Transverse colon (tissue), 4 donors: ENCODE results near the gene MAMDC4. TPM values are rescaled to one million over a fixed set of nuclear protein-coding genes. Genes with fewer than 3 reads are reported as not detected.

Experiments used
- DNase-seq: peaks from one replicate; pipeline ENCODE4 v3.0.0-alpha.2; 2019
- H3K27ac ChIP-seq, 4 donors: fragments of 200-600 bp; sonication (generic); 2 replicates each; pipeline ENCODE4 v1.5.1; 2016 to 2018; ENCODE audit warnings: inconsistent platforms in 4 of 4
- H3K27me3 ChIP-seq: fragments of 200-600 bp; sonication (generic); 2 replicates; pipeline ENCODE4 v1.5.1; 2017; ENCODE audit warnings: inconsistent platforms
- H3K36me3 ChIP-seq, 4 donors: fragments of 200-600 bp; sonication (generic); 2 replicates each; pipeline ENCODE4 v1.5.1; 2017 to 2019; ENCODE audit warnings: inconsistent platforms in 4 of 4
- H3K4me1 ChIP-seq, 4 donors: fragments of 200-600 bp; sonication (generic); 2 replicates each; pipeline ENCODE4 v1.5.1; 2017 to 2020; ENCODE audit warnings: inconsistent platforms in 4 of 4
- H3K4me3 ChIP-seq, 4 donors: fragments of 200-600 bp; sonication (generic); 1 replicate in 1 of 4; 2 replicates in 3 of 4; pipeline versions ENCODE4 v1.5.1 to v1.6.1; 2017 to 2019; ENCODE audit warnings: inconsistent platforms in 4 of 4
- H3K9me3 ChIP-seq, 2 donors: fragments of 200-600 bp; sonication (generic); 2 replicates each; pipeline ENCODE4 v1.5.1; 2017 to 2019; ENCODE audit warnings: inconsistent platforms in 2 of 2
- CTCF ChIP-seq, 5 experiments: fragments of 200-600 bp in 3 of 5; fragments of 450-650 bp in 2 of 5; sonication (generic) in 3 of 5; IDR thresholded peaks; 1 replicate in 2 of 5; 2 replicates in 3 of 5; pipeline ENCODE4 v1.5.1; 2016 to 2017; ENCODE audit warnings: antibody characterized with exemption in 5 of 5, inconsistent platforms in 3 of 5, mild to moderate bottlenecking in 2 of 5, moderate library complexity in 1 of 5
- EP300 ChIP-seq: sonication (generic); formaldehyde crosslinking; IDR thresholded peaks from one replicate; pipeline ENCODE4 v1.6.1; 2017; ENCODE audit warnings: antibody characterized with exemption, low read depth
- POLR2A ChIP-seq: fragments of 450-650 bp; IDR thresholded peaks from one replicate; pipeline ENCODE4 v1.6.1; 2016; ENCODE audit warnings: antibody characterized with exemption, mild to moderate bottlenecking, moderate library complexity
- POLR2AphosphoS5 ChIP-seq, 3 donors: sonication (generic); formaldehyde crosslinking; IDR thresholded peaks; one replicate each; pipeline ENCODE4 v1.6.1; 2016; ENCODE audit warnings: antibody characterized with exemption in 3 of 3
- WGBS, 2 donors: methylation state at CpG; one replicate each; pipeline ENCODE4 v1.1.5; 2018; ENCODE audit warnings: low coverage in 1 of 2; 5-methylcytosine and 5-hydroxymethylcytosine counted together
- in situ Hi-C, 4 donors: fragments of 200-750 bp; cut with MboI; loops; one replicate each; pipeline versions ENCODE4 v1.15.0 to v1.15.1; 2017; ENCODE audit warnings: low sequenced_read_pairs in 3 of 4, low pct_ligation_motif_present in 1 of 4, low pct_unique_long_range_greater_than_20kb in 1 of 4
- intact Hi-C: fragments of 100-400 bp; cut with DNase I; formaldehyde crosslinking; loops from one replicate; pipeline ENCODE4 v1.15.1; 2023; ENCODE audit warnings: low total_unique reads
- total RNA-seq, 4 donors: library from RNA; depleted of rRNA; stranded (reverse); fragments of >200 nt; gene quantifications; one replicate each; pipeline ENCODE4 v1.1.0, GENCODE V29; 2016

Gene MAMDC4
- total RNA-seq, 4 donors from 2014 or later: 11.4 to 52.5 (median 23.2) TPM

GRCh38 chr9:136850866-136851775, 1.0 kb upstream of the MAMDC4 start:
- Histone ChIP-seq H3K36me3 (no peaks in the 10 kb centered on the region), H3K4me3 (no peak overlapping the region), H3K4me1 (peaks cover 13 to 37% (median 25%) of the 10 kb centered on the region in 4 donors), H3K27ac (peak overlapping the region in 2 of 4 donors; percentile 92 to 95), H3K9me3 (no peaks in the 10 kb centered on the region), H3K27me3 (peaks cover 14% of the 10 kb centered on the region)
- intact Hi-C loops (no loop called here), in situ Hi-C loops (no loop called here)
- TF ChIP-seq EP300 (no peak), POLR2AphosphoS5 (IDR thresholded peaks at IDR 0.05) (peak in 1 of 3 donors; percentile 15)
- DNase-seq: peak; percentile 9
- 91% methylated on average over 8 of the region's 23 CpGs; no CpG with 5 or more reads in 1 of the 2 donors for WGBS, 2 donors

GRCh38 chr9:136852664-136853595, 784 bp downstream of the MAMDC4 start:
- intact Hi-C loops: no loop called here

GRCh38 chr9:136853596-136854112, 1.5 kb downstream of the MAMDC4 start:
- peak; percentile 25 for DNase-seq

More at GRCh38 chr9:136852664-136853595, 784 bp downstream of the MAMDC4 start:
- no peak for DNase-seq
- Histone ChIP-seq H3K27ac (no peak overlapping the region), H3K4me3 (no peak overlapping the region), H3K27me3 (no peaks in the 10 kb centered on the region), H3K4me1 (peaks cover 20 to 31% (median 26%) of the 10 kb centered on the region in 4 donors), H3K9me3 (no peaks in the 10 kb centered on the region), H3K36me3 (no peaks in the 10 kb centered on the region)
- WGBS, 2 donors: 84% methylated on average over 16 of the region's 29 CpGs; no CpG with 5 or more reads in 1 of the 2 donors
- no peak for TF ChIP-seq EP300
- TF ChIP-seq CTCF (IDR thresholded peaks at IDR 0.05): no peak
- no peak for TF ChIP-seq POLR2A
- no peak for TF ChIP-seq POLR2AphosphoS5 (IDR thresholded peaks at IDR 0.05)
- in situ Hi-C loops: no loop called here

More at GRCh38 chr9:136853596-136854112, 1.5 kb downstream of the MAMDC4 start:
- no peaks in the 10 kb centered on the region for H3K27me3 ChIP-seq
- whole genome bisulfite sequencing, 2 donors: 78% methylated on average over 10 of the region's 18 CpGs; no CpG with 5 or more reads in 1 of the 2 donors
- in situ Hi-C loops (no loop called here), intact Hi-C loops (no loop called here)
- peaks cover 27 to 33% (median 31%) of the 10 kb centered on the region in 4 donors for H3K4me1 ChIP-seq
- TF ChIP-seq EP300 (no peak), CTCF (IDR thresholded peaks at IDR 0.05) (no peak), POLR2AphosphoS5 (IDR thresholded peaks at IDR 0.05) (no peak), POLR2A (no peak)
- H3K4me3 ChIP-seq: no peak overlapping the region
- no peaks in the 10 kb centered on the region for H3K9me3 ChIP-seq
- H3K36me3 ChIP-seq: no peaks in the 10 kb centered on the region
- H3K27ac ChIP-seq: no peak overlapping the region
